Panc1 (cell line): ENCODE data around the gene HIKESHI. TPM values are rescaled to one million over a fixed set of nuclear protein-coding genes. Genes with fewer than 3 reads are reported as not detected.
A peak's percentile ranks its signal among the peaks of the same experiment; 100 is the strongest.

Experiments used
- ATAC-seq: fragments of 200-7000 bp; cut with Tn5 transposase; 2 replicates; pipeline ENCODE4 v1.9.1; 2020; ENCODE audit warnings: mild to moderate bottlenecking, moderate library complexity
- BruUV-seq: library from RNA; stranded (reverse); fragments of 400-500 nt; replicated peaks from 2 replicates; lab custom pipeline; 2021; lab: Mats Ljungman, UMichigan
- CTCF ChIA-PET: fragments of 300-600 bp; sonication (Branson Sonifier 250); formaldehyde crosslinking; loops from one replicate; lab custom pipeline; 2022; ENCODE audit warnings: antibody characterized with exemption; lab: Charles Lee
- POLR2A ChIA-PET: fragments of 300-600 bp; sonication (Branson Sonifier 250); formaldehyde crosslinking; loops from one replicate; lab custom pipeline; 2022; ENCODE audit warnings: antibody characterized with exemption; lab: Charles Lee
- DNase-seq: peaks from one replicate; pipeline ENCODE4 v3.0.0-alpha.2; 2010; ENCODE audit warnings: low read depth, low spot score
- H3K27ac ChIP-seq: 2 replicates; pipeline ENCODE4 v1.5.1; 2011; ENCODE audit warnings: mild to moderate bottlenecking, low read length, inconsistent platforms
- H3K27me3 ChIP-seq: fragments of 200-500 bp; sonication (Bioruptor generic); 2 replicates; pipeline ENCODE4 v1.6.0; 2014; ENCODE audit warnings: low read length, inconsistent platforms; ENCODE audit not compliant: control insufficient read depth, insufficient read depth
- H3K36me3 ChIP-seq: fragments of 200-500 bp; sonication (Bioruptor generic); 2 replicates; pipeline ENCODE4 v1.5.1; 2014; ENCODE audit warnings: inconsistent platforms, mild to moderate bottlenecking, low read length, moderate library complexity; ENCODE audit not compliant: control insufficient read depth, insufficient read depth
- H3K4me1 ChIP-seq: 2 replicates; pipeline ENCODE4 v1.5.1; 2011; ENCODE audit warnings: inconsistent platforms, mild to moderate bottlenecking, low read length, moderate library complexity; ENCODE audit not compliant: control insufficient read depth, insufficient read depth
- H3K4me3 ChIP-seq, 2 experiments: 2 replicates each; pipeline ENCODE4 v1.5.1; 2011 to 2012; ENCODE audit warnings: low read depth in 2 of 2, low read length in 2 of 2, mild to moderate bottlenecking in 2 of 2, inconsistent platforms in 1 of 2, moderate library complexity in 1 of 2
- H3K9me3 ChIP-seq: fragments of 200-500 bp; sonication (Bioruptor generic); 2 replicates; pipeline ENCODE4 v1.5.1; 2014; ENCODE audit warnings: low read depth, mild to moderate bottlenecking, inconsistent platforms, low read length, moderate library complexity; ENCODE audit not compliant: control insufficient read depth, insufficient read depth
- CTCF ChIP-seq: fragments of 450-650 bp; IDR thresholded peaks from 2 replicates; pipeline ENCODE4 v1.5.1; 2017; ENCODE audit warnings: mild to moderate bottlenecking
- POLR2AphosphoS5 ChIP-seq: IDR thresholded peaks from 2 replicates; pipeline ENCODE4 v1.6.1; 2012; ENCODE audit warnings: mild to moderate bottlenecking, low read depth, low read length, moderate library complexity
- SIN3A ChIP-seq: IDR thresholded peaks from 2 replicates; pipeline ENCODE4 v1.6.1; 2012; ENCODE audit warnings: low read depth, mild to moderate bottlenecking, low read length, moderate library complexity, borderline replicate concordance; ENCODE audit not compliant: insufficient read depth
- TCF7L2 ChIP-seq: IDR thresholded peaks from 2 replicates; pipeline ENCODE4 v1.6.1; 2011; ENCODE audit warnings: mild to moderate bottlenecking, low read depth, low read length, inconsistent platforms
- in situ Hi-C: cut with HindIII; loops from 2 replicates; pipeline ENCODE4 v1.10.0; 2016; ENCODE audit warnings: low sequenced_read_pairs, low pct_unique_long_range_greater_than_20kb
- intact Hi-C: fragments of 100-400 bp; cut with micrococcal nuclease; formaldehyde crosslinking; loops from one replicate; pipeline ENCODE4 v1.10.0; 2022; ENCODE audit not compliant: unreplicated experiment
- total RNA-seq: library from RNA; stranded (reverse); gene quantifications from one replicate; pipeline ENCODE4 v1.2.1, GENCODE V29; 2021; ENCODE audit not compliant: unreplicated experiment
- TF ChIP-seq, protein P1 (sequence below), 2 experiments: IDR thresholded peaks; 2 replicates each; pipeline ENCODE4 v1.6.1; 2011 to 2012; ENCODE audit warnings: low read depth in 2 of 2, control low read depth in 1 of 2, low read length in 1 of 2, mild to moderate bottlenecking in 1 of 2, moderate library complexity in 1 of 2; ENCODE audit not compliant: insufficient read depth in 1 of 2

Gene HIKESHI
- total RNA-seq, 1 experiment from 2014 or later, result 61.3 TPM

DNA sequence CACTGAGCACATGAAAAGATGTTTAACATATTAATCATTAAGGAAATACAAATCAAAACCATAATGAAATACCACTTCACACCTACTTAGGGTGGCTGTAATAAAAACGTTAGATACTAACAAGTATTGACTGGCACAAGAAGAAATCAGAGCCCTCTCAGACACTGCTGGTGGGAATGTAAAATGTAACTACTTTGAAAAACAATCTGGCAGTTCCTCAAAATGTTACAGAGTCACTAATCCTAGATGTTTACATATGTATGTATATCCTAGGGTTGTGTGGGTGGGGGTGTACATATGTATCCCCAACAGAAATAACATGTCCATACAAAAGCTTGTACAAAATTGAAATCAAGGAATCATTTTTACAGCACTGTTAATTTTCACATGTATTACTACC, 42.3 kb upstream of the HIKESHI start:
- DNase-seq (no peak), ATAC-seq (no peak)
- Histone ChIP-seq H3K4me1 (no peaks in the 10 kb centered on the region), H3K4me3 (no peak overlapping the region), H3K27ac (no peak overlapping the region), H3K27me3 (no peaks in the 10 kb centered on the region), H3K36me3 (peaks cover 12% of the 10 kb centered on the region), H3K9me3 (no peaks in the 10 kb centered on the region)
- ChIA-PET CTCF (no interaction called here), POLR2A (interaction anchor here (0.5 kb wide), 1 partner anchor 15 kb away, joined by 5 read pairs; no protein-coding TSS in a partner anchor)
- intact Hi-C loops, result no loop called here
- BruUV-seq, result no TSS peak
- in situ Hi-C loops, result no loop called here
- TF ChIP-seq, protein P1, sequence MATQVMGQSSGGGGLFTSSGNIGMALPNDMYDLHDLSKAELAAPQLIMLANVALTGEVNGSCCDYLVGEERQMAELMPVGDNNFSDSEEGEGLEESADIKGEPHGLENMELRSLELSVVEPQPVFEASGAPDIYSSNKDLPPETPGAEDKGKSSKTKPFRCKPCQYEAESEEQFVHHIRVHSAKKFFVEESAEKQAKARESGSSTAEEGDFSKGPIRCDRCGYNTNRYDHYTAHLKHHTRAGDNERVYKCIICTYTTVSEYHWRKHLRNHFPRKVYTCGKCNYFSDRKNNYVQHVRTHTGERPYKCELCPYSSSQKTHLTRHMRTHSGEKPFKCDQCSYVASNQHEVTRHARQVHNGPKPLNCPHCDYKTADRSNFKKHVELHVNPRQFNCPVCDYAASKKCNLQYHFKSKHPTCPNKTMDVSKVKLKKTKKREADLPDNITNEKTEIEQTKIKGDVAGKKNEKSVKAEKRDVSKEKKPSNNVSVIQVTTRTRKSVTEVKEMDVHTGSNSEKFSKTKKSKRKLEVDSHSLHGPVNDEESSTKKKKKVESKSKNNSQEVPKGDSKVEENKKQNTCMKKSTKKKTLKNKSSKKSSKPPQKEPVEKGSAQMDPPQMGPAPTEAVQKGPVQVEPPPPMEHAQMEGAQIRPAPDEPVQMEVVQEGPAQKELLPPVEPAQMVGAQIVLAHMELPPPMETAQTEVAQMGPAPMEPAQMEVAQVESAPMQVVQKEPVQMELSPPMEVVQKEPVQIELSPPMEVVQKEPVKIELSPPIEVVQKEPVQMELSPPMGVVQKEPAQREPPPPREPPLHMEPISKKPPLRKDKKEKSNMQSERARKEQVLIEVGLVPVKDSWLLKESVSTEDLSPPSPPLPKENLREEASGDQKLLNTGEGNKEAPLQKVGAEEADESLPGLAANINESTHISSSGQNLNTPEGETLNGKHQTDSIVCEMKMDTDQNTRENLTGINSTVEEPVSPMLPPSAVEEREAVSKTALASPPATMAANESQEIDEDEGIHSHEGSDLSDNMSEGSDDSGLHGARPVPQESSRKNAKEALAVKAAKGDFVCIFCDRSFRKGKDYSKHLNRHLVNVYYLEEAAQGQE (IDR thresholded peaks at IDR 0.05; ENCODE audit: insufficient read depth in 1 of 2, low read depth in 2 of 2, low read length in 1 of 2), result no peak
- TF ChIP-seq CTCF, result no peak
- TF ChIP-seq POLR2AphosphoS5, result no peak
- TF ChIP-seq SIN3A, result no peak
- TF ChIP-seq TCF7L2, result no peak

- H3K4me1 ChIP-seq, result no peaks in the 10 kb centered on the region
- no TSS peak for BruUV-seq
- no peaks in the 10 kb centered on the region for H3K9me3 ChIP-seq
- ATAC-seq, result peak; percentile 61; the same call in 1 of the 2 replicates
- TF ChIP-seq, protein P1 (IDR thresholded peaks at IDR 0.05; ENCODE audit: insufficient read depth in 1 of 2, low read depth in 2 of 2, low read length in 1 of 2), result no peak
- TF ChIP-seq SIN3A (no peak), CTCF (no peak), TCF7L2 (no peak), POLR2AphosphoS5 (no peak)
- peaks cover 14% of the 10 kb centered on the region for H3K36me3 ChIP-seq
- H3K27me3 ChIP-seq, result no peaks in the 10 kb centered on the region
- ChIA-PET CTCF (no interaction called here), POLR2A (no interaction called here)
- intact Hi-C loops (no loop called here), in situ Hi-C loops (no loop called here)
- DNase-seq, result no peak
- no peak overlapping the region for H3K4me3 ChIP-seq
- H3K27ac ChIP-seq, result no peak overlapping the region
These were observed 40.7 kb upstream of the HIKESHI start for GRCh38 chr11:86261328-86261727.
